Endothelial cell (in vitro differentiated cells): ENCODE results near the gene NBAS. TPM values are rescaled to one million over a fixed set of nuclear protein-coding genes. Genes with fewer than 3 reads are reported as not detected.

Source experiments
- DNase-seq: peaks from one replicate; pipeline ENCODE4 v3.0.0; 2021; ENCODE audit warnings: low spot score
- H3K27ac Mint-ChIP-seq: one replicate; pipeline ENCODE4 v1.8.0; 2021; ENCODE audit warnings: mixed read lengths, inconsistent platforms; ENCODE audit not compliant: unreplicated experiment
- H3K27me3 Mint-ChIP-seq: one replicate; pipeline ENCODE4 v1.8.0; 2021; ENCODE audit warnings: mild to moderate bottlenecking, moderate library complexity, mixed read lengths, inconsistent platforms; ENCODE audit not compliant: unreplicated experiment
- H3K36me3 Mint-ChIP-seq: one replicate; pipeline ENCODE4 v1.8.0; 2021; ENCODE audit warnings: mild to moderate bottlenecking, low read depth, mixed read lengths, inconsistent platforms; ENCODE audit not compliant: unreplicated experiment
- H3K4me1 Mint-ChIP-seq: one replicate; pipeline ENCODE4 v1.8.0; 2021; ENCODE audit warnings: mild to moderate bottlenecking, mixed read lengths, inconsistent platforms; ENCODE audit not compliant: unreplicated experiment
- H3K4me3 Mint-ChIP-seq: one replicate; pipeline ENCODE4 v1.8.0; 2021; ENCODE audit warnings: mild to moderate bottlenecking, mixed read lengths, inconsistent platforms; ENCODE audit not compliant: unreplicated experiment
- H3K9me3 Mint-ChIP-seq: one replicate; pipeline ENCODE4 v1.8.0; 2021; ENCODE audit warnings: mixed read lengths, inconsistent platforms; ENCODE audit not compliant: unreplicated experiment
- total RNA-seq: library from RNA; stranded (reverse); fragmentation: NEBNext Ultra II Directional; extraction: Animal tissue kit (Norgen Biotek cat#: 25700); gene quantifications from one replicate; pipeline ENCODE4 v1.2.1, GENCODE V29; 2021; ENCODE audit not compliant: unreplicated experiment
- TF ChIP-seq, protein P1 (sequence below): fragments of 200-600 bp; sonication (generic); IDR thresholded peaks from one replicate; pipeline ENCODE4 v1.5.0; 2021; ENCODE audit warnings: antibody characterized with exemption; ENCODE audit not compliant: unreplicated experiment

The NBAS gene
- total RNA-seq, 1 donor from 2014 or later, result 52.8 TPM

DNA sequence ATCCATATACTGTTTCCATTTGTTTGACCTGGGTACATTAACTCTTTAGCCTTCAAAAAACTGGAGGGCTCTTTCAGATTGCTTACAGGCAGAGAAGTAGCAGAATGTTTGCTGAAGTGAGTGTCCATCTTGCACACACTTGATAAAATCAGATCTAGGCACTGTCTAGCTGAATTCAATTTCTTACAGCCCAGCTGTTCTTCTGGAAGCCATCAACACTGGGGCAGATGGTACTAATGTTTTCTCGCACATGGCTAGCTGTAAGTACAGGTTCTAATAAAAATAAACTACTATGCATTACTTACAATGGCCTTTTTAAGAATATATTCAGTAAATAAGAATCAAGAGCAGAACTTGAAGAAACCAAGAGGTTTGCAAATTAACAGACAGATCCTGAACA is 175.9 kb downstream of the NBAS start:
- no peak for DNase-seq
- Mint-ChIP-seq H3K4me3 (no peak overlapping the region), H3K36me3 (no peaks in the 10 kb centered on the region), H3K4me1 (peaks cover 6% of the 10 kb centered on the region), H3K27me3 (peaks cover 1% of the 10 kb centered on the region), H3K9me3 (no peaks in the 10 kb centered on the region), H3K27ac (no peak overlapping the region)
- TF ChIP-seq, protein P1, sequence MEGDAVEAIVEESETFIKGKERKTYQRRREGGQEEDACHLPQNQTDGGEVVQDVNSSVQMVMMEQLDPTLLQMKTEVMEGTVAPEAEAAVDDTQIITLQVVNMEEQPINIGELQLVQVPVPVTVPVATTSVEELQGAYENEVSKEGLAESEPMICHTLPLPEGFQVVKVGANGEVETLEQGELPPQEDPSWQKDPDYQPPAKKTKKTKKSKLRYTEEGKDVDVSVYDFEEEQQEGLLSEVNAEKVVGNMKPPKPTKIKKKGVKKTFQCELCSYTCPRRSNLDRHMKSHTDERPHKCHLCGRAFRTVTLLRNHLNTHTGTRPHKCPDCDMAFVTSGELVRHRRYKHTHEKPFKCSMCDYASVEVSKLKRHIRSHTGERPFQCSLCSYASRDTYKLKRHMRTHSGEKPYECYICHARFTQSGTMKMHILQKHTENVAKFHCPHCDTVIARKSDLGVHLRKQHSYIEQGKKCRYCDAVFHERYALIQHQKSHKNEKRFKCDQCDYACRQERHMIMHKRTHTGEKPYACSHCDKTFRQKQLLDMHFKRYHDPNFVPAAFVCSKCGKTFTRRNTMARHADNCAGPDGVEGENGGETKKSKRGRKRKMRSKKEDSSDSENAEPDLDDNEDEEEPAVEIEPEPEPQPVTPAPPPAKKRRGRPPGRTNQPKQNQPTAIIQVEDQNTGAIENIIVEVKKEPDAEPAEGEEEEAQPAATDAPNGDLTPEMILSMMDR, result no peak

DNA sequence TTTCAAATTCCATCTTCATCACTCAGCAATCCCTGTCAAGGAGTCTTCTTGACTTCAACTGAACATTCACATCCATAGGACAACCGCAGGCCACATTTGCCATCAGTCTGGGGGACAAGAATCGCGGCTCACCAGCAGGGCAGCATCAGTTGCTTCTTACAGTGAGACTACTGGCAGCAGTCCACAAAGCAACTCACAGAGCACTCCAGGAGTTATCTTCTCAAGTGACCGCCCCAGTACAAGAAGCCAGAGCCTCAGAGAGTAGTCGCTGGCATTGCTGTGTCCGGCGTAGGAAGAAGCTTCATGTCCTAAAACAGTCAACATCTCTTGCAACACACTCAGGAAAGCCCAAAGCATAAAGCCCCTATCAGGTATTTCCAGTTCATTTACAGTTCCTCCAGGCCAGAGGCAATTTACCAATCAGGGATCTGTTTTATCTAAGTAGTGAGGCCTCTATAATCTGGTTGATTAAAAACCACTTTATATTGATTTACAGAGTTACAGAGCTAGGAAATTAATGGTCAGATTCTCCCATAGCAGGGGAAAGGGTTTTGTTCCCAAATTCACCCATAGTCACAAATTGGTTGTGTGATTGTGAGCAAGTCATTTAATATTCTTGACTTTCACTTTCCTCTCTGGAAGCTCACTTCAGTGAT is 177.3 kb downstream of the NBAS start:
- no peak for DNase-seq
- TF ChIP-seq, protein P1, result no peak
- H3K27me3 Mint-ChIP-seq, result peaks cover 1% of the 10 kb centered on the region
- no peaks in the 10 kb centered on the region for H3K9me3 Mint-ChIP-seq
- H3K4me3 Mint-ChIP-seq, result no peak overlapping the region
- H3K36me3 Mint-ChIP-seq, result no peaks in the 10 kb centered on the region
- H3K4me1 Mint-ChIP-seq, result no peaks in the 10 kb centered on the region
- no peak overlapping the region for H3K27ac Mint-ChIP-seq

DNA sequence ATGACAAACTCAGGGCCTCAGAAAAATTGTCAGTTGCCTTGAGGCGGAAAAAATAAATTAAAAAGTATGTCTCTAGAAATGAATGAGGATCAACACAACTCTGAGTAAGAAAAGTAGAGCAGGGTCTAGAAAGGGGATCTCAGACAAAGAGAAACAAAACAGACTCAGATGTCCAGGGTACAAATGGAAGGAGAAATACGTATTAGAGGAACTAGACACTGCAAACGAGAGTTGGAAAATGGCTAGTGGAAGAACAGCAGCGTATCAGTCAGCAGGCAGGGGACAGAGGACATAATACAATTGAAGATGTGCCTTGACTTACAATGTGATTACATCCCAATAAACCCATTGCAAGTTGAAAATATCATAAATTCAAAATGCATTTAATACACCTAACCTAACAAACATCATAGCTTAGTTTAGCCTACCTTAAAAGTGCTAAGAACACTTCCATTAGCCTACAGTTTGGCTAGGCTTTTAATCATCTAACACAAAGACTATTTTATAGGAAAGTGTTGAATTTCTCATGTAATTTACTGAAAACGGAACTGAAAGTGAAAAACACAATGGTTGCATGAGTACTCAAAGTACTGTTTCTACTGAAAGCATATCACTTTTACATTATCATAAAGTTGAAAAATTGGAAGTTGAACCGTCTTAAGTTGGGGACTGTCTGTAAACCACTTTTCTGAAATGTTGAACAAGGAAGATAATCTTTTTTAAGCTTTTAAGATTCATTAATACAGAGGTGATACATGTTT is 182.8 kb downstream of the NBAS start:
- H3K4me3 Mint-ChIP-seq, result no peak overlapping the region

DNA sequence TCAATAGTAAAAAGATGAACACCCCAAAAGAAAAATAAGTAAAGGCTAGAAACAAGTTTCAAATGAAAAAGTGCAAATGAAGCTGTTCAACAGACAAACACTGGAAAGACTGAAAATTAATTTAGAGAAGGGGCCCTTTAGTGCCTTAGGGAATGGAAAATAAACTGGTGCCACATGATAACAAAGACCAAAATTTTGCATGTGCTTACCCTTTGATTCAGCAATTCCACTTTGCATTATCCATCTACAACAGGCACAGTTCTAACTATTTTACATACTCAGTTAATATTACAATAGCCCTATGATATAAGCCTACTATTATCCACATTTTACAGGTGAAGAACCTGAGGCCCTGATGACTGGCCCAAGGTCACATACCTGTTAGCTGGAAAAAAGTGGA is 183.9 kb downstream of the NBAS start:
- no peak for DNase-seq
- Mint-ChIP-seq H3K4me1 (no peaks in the 10 kb centered on the region), H3K9me3 (no peaks in the 10 kb centered on the region), H3K27me3 (no peaks in the 10 kb centered on the region), H3K27ac (no peak overlapping the region), H3K36me3 (no peaks in the 10 kb centered on the region), H3K4me3 (no peak overlapping the region)
- TF ChIP-seq, protein P1, result no peak

More for the DNA sequence above, 182.8 kb downstream of the NBAS start:
- no peaks in the 10 kb centered on the region for H3K36me3 Mint-ChIP-seq
- H3K27ac Mint-ChIP-seq, result no peak overlapping the region
- H3K27me3 Mint-ChIP-seq, result peaks cover 1% of the 10 kb centered on the region
- H3K9me3 Mint-ChIP-seq, result no peaks in the 10 kb centered on the region
- TF ChIP-seq, protein P1, result no peak
- no peak for DNase-seq
- H3K4me1 Mint-ChIP-seq, result no peaks in the 10 kb centered on the region

DNA sequence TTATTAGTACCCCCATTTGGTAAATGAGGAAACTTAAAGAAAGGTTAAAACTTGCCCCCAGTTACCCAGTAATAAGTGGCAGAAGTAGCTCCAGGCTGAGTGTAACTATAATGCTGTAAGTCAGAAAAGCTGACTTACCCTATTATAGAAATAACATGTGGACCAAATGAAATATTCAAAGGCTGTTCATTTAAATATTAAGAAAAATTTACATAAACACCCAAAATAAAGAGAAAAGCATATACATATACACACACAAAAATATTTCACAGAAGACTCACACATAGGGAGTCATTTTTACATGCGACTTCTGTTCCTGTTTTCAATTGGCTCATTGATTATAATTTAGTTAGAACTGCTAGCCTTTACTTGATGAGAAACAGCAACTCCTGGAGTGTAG is 189.1 kb downstream of the NBAS start:
- TF ChIP-seq, protein P1, result no peak
- no peak for DNase-seq
- Mint-ChIP-seq H3K4me3 (no peak overlapping the region), H3K36me3 (peaks cover 7% of the 10 kb centered on the region), H3K9me3 (no peaks in the 10 kb centered on the region), H3K27me3 (no peaks in the 10 kb centered on the region), H3K27ac (no peak overlapping the region), H3K4me1 (no peaks in the 10 kb centered on the region)
